Transverse colon (tissue), 4 donors: Measurements from ENCODE around the gene BRAT1. TPM values are rescaled to one million over a fixed set of nuclear protein-coding genes. Genes with fewer than 3 reads are reported as not detected.

Experiments used
- DNase-seq: peaks from one replicate; pipeline ENCODE4 v3.0.0-alpha.2; 2019
- H3K27ac ChIP-seq, 4 donors: fragments of 200-600 bp; sonication (generic); 2 replicates each; pipeline ENCODE4 v1.5.1; 2016 to 2018; ENCODE audit warnings: inconsistent platforms in 4 of 4
- H3K27me3 ChIP-seq: fragments of 200-600 bp; sonication (generic); 2 replicates; pipeline ENCODE4 v1.5.1; 2017; ENCODE audit warnings: inconsistent platforms
- H3K36me3 ChIP-seq, 4 donors: fragments of 200-600 bp; sonication (generic); 2 replicates each; pipeline ENCODE4 v1.5.1; 2017 to 2019; ENCODE audit warnings: inconsistent platforms in 4 of 4
- H3K4me1 ChIP-seq, 4 donors: fragments of 200-600 bp; sonication (generic); 2 replicates each; pipeline ENCODE4 v1.5.1; 2017 to 2020; ENCODE audit warnings: inconsistent platforms in 4 of 4
- H3K4me3 ChIP-seq, 4 donors: fragments of 200-600 bp; sonication (generic); 1 replicate in 1 of 4; 2 replicates in 3 of 4; pipeline versions ENCODE4 v1.5.1 to v1.6.1; 2017 to 2019; ENCODE audit warnings: inconsistent platforms in 4 of 4
- H3K9me3 ChIP-seq, 2 donors: fragments of 200-600 bp; sonication (generic); 2 replicates each; pipeline ENCODE4 v1.5.1; 2017 to 2019; ENCODE audit warnings: inconsistent platforms in 2 of 2
- CTCF ChIP-seq, 5 experiments: fragments of 200-600 bp in 3 of 5; fragments of 450-650 bp in 2 of 5; sonication (generic) in 3 of 5; IDR thresholded peaks; 1 replicate in 2 of 5; 2 replicates in 3 of 5; pipeline ENCODE4 v1.5.1; 2016 to 2017; ENCODE audit warnings: antibody characterized with exemption in 5 of 5, inconsistent platforms in 3 of 5, mild to moderate bottlenecking in 2 of 5, moderate library complexity in 1 of 5
- EP300 ChIP-seq: sonication (generic); formaldehyde crosslinking; IDR thresholded peaks from one replicate; pipeline ENCODE4 v1.6.1; 2017; ENCODE audit warnings: antibody characterized with exemption, low read depth
- POLR2A ChIP-seq: fragments of 450-650 bp; IDR thresholded peaks from one replicate; pipeline ENCODE4 v1.6.1; 2016; ENCODE audit warnings: antibody characterized with exemption, mild to moderate bottlenecking, moderate library complexity
- POLR2AphosphoS5 ChIP-seq, 3 donors: sonication (generic); formaldehyde crosslinking; IDR thresholded peaks; one replicate each; pipeline ENCODE4 v1.6.1; 2016; ENCODE audit warnings: antibody characterized with exemption in 3 of 3
- WGBS, 2 donors: methylation state at CpG; one replicate each; pipeline ENCODE4 v1.1.5; 2018; ENCODE audit warnings: low coverage in 1 of 2; 5-methylcytosine and 5-hydroxymethylcytosine counted together
- in situ Hi-C, 4 donors: fragments of 200-750 bp; cut with MboI; loops; one replicate each; pipeline versions ENCODE4 v1.15.0 to v1.15.1; 2017; ENCODE audit warnings: low sequenced_read_pairs in 3 of 4, low pct_ligation_motif_present in 1 of 4, low pct_unique_long_range_greater_than_20kb in 1 of 4
- intact Hi-C: fragments of 100-400 bp; cut with DNase I; formaldehyde crosslinking; loops from one replicate; pipeline ENCODE4 v1.15.1; 2023; ENCODE audit warnings: low total_unique reads
- total RNA-seq, 4 donors: library from RNA; depleted of rRNA; stranded (reverse); fragments of >200 nt; gene quantifications; one replicate each; pipeline ENCODE4 v1.1.0, GENCODE V29; 2016

Gene BRAT1
- total RNA-seq, 4 donors from 2014 or later: 31.7 to 120 (median 40.4) TPM

DNA sequence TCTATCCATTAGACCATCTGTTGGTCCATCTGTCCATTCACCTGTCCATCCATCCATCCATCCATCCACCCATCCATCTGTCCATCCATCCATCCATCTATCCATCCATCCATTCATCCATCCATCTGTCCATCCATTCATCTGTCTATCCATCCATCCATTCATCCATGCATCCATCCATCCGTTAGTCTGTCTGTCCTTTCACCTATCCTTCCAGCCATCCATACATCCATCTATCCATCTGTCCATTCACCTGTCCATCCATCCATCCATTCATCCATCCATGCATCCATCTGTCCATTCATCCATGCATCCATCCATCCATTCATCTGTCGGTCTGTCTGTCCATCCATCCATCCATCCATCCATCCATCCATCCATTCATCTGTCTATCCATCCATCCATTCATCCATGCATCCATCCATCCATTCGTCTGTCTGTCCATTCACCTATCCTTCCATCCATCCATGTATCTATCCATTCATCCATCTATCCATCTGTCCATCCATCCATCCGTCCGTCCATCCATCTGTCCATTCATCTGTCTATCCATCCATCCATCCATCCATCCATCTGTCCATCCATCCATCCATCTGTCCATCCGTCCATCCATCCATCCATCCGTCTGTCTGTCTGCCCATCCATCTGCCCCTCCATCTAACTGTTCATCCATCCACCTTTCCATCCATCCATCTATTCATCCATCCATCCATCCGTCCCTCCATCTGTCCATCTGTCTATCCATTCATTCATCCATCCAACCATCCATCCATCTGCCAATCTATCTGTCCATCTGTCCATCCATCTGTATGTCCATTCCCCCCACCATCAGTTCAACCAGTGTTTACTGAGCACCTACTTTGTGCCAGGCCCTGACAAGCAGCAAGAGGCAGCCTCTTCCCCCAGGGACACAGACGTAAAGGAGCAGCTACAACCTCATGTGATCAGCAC, 40.6 kb downstream of the BRAT1 start:
- Histone ChIP-seq H3K4me1 (peaks cover 22 to 39% (median 37%) of the 10 kb centered on the region in 4 donors), H3K27ac (no peak overlapping the region), H3K27me3 (peaks cover 7% of the 10 kb centered on the region), H3K4me3 (no peak overlapping the region), H3K9me3 (no peaks in the 10 kb centered on the region), H3K36me3 (no peaks in the 10 kb centered on the region)
- TF ChIP-seq POLR2A: no peak
- TF ChIP-seq EP300: no peak
- no peak for TF ChIP-seq POLR2AphosphoS5 (IDR thresholded peaks at IDR 0.05)
- TF ChIP-seq CTCF (IDR thresholded peaks at IDR 0.05): no peak
- in situ Hi-C loops: no loop called here
- WGBS, 2 donors: 78 to 88% methylated on average over 9 of the region's 9 CpGs
- DNase-seq: no peak
- intact Hi-C loops: no loop called here

DNA sequence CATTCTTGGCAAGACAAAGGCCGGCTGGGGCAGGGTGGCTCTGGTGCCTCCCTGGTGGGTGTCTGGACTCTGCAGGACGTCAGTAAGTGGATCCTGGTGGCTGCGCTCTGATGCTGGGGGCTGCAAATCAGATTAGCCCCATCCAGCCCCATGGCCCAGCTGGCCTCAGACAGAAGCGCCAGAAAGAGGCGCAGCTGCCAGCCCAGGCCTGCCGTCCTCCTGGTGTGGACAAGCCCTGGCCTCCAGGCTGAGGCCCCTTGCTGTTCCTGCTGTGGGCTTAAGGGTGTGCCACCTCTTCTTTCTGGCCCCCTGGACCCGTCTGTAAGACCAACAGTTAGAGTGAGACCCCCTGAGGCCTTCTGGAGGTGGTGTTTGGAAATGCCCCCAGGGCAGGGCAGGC, 41.6 kb downstream of the BRAT1 start:
- WGBS, 2 donors: 100% methylated on average over 4 of the region's 7 CpGs; no CpG with 5 or more reads in 1 of the 2 donors
- H3K27me3 ChIP-seq: peaks cover 5% of the 10 kb centered on the region
- no peak for TF ChIP-seq POLR2A
- H3K9me3 ChIP-seq: no peaks in the 10 kb centered on the region
- intact Hi-C loops: no loop called here
- peaks cover 17 to 37% (median 35%) of the 10 kb centered on the region in 4 donors for H3K4me1 ChIP-seq
- no peaks in the 10 kb centered on the region for H3K36me3 ChIP-seq
- H3K4me3 ChIP-seq: no peak overlapping the region
- in situ Hi-C loops: no loop called here
- no peak for DNase-seq
- no peak overlapping the region for H3K27ac ChIP-seq

GRCh38 chr7:2512713-2513112, 42.6 kb downstream of the BRAT1 start:
- DNase-seq: no peak
- Histone ChIP-seq H3K36me3 (no peaks in the 10 kb centered on the region), H3K9me3 (no peaks in the 10 kb centered on the region), H3K27ac (peak overlapping the region in 1 of 4 donors; percentile 63), H3K4me1 (peaks cover 15 to 36% (median 28%) of the 10 kb centered on the region in 4 donors), H3K4me3 (no peak overlapping the region), H3K27me3 (no peaks in the 10 kb centered on the region)
- WGBS, 2 donors: 83% methylated on average over 3 of the region's 3 CpGs; no CpG with 5 or more reads in 1 of the 2 donors
- TF ChIP-seq CTCF (IDR thresholded peaks at IDR 0.05): no peak
- TF ChIP-seq POLR2A: no peak
- no peak for TF ChIP-seq EP300
- TF ChIP-seq POLR2AphosphoS5 (IDR thresholded peaks at IDR 0.05): no peak
- intact Hi-C loops (no loop called here), in situ Hi-C loops (no loop called here)

GRCh38 chr7:2512179-2512661, 43.1 kb downstream of the BRAT1 start:
- Histone ChIP-seq H3K4me3 (no peak overlapping the region), H3K36me3 (no peaks in the 10 kb centered on the region), H3K9me3 (no peaks in the 10 kb centered on the region), H3K4me1 (peaks cover 15 to 37% (median 28%) of the 10 kb centered on the region in 4 donors), H3K27me3 (no peaks in the 10 kb centered on the region), H3K27ac (peak overlapping the region; percentile 50 to 65 (median 64))
- TF ChIP-seq EP300: no peak
- TF ChIP-seq POLR2A: peak; percentile 11
- TF ChIP-seq POLR2AphosphoS5 (IDR thresholded peaks at IDR 0.05): peak in 1 of 3 donors; percentile 29
- TF ChIP-seq CTCF (IDR thresholded peaks at IDR 0.05): no peak
- DNase-seq: peak; percentile 42
- intact Hi-C loops: no loop called here
- 26% methylated on average over 12 of the region's 12 CpGs; no CpG with 5 or more reads in 1 of the 2 donors for WGBS, 2 donors
- in situ Hi-C loops: no loop called here
